ENCODE results near the gene MAP4K4. TPM values are rescaled to one million over a fixed set of nuclear protein-coding genes. Genes with fewer than 3 reads are reported as not detected.
A peak's percentile ranks its signal among the peaks of the same experiment; 100 is the strongest.

Gene MAP4K4
- total and polyA plus RNA-seq, 2 of the 13 experiments (the other 11 are each of a cell fraction or from before 2014, with no cell fraction given), result 105 to 264 TPM

GRCh38 chr2:101831351-101831865 lies 133.9 kb downstream of the MAP4K4 start (continued):
- TF ChIP-seq, protein P1, sequence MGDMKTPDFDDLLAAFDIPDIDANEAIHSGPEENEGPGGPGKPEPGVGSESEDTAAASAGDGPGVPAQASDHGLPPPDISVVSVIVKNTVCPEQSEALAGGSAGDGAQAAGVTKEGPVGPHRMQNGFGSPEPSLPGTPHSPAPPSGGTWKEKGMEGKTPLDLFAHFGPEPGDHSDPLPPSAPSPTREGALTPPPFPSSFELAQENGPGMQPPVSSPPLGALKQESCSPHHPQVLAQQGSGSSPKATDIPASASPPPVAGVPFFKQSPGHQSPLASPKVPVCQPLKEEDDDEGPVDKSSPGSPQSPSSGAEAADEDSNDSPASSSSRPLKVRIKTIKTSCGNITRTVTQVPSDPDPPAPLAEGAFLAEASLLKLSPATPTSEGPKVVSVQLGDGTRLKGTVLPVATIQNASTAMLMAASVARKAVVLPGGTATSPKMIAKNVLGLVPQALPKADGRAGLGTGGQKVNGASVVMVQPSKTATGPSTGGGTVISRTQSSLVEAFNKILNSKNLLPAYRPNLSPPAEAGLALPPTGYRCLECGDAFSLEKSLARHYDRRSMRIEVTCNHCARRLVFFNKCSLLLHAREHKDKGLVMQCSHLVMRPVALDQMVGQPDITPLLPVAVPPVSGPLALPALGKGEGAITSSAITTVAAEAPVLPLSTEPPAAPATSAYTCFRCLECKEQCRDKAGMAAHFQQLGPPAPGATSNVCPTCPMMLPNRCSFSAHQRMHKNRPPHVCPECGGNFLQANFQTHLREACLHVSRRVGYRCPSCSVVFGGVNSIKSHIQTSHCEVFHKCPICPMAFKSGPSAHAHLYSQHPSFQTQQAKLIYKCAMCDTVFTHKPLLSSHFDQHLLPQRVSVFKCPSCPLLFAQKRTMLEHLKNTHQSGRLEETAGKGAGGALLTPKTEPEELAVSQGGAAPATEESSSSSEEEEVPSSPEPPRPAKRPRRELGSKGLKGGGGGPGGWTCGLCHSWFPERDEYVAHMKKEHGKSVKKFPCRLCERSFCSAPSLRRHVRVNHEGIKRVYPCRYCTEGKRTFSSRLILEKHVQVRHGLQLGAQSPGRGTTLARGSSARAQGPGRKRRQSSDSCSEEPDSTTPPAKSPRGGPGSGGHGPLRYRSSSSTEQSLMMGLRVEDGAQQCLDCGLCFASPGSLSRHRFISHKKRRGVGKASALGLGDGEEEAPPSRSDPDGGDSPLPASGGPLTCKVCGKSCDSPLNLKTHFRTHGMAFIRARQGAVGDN (CRISPR knock-in tag; IDR thresholded peaks at IDR 0.05), result peak; percentile 55
- TF ChIP-seq NCOA2 (CRISPR knock-in tag; IDR thresholded peaks at IDR 0.05) (0 out of 2 replicates have a peak, but pooled peaks have one; percentile 8), MEF2D (CRISPR knock-in tag; IDR thresholded peaks at IDR 0.05) (0 out of 2 replicates have a peak, but pooled peaks have one; percentile 32), CTCF (CRISPR knock-in tag; IDR thresholded peaks at IDR 0.05) (peak; percentile 87), TOE1 (CRISPR knock-in tag; IDR thresholded peaks at IDR 0.05) (0 out of 2 replicates have a peak, but pooled peaks have one; percentile 31), GATAD1 (CRISPR knock-in tag; IDR thresholded peaks at IDR 0.05) (0 out of 2 replicates have a peak, but pooled peaks have one; percentile 38), ZHX1 (CRISPR knock-in tag; IDR thresholded peaks at IDR 0.05; ENCODE audit: low read depth) (no peak), THAP11 (CRISPR knock-in tag; IDR thresholded peaks at IDR 0.05) (peak; percentile 40; the same call in 1 of the 2 replicates), CREB1 (IDR thresholded peaks at IDR 0.05) (no peak), CREB1 (CRISPR knock-in tag; IDR thresholded peaks at IDR 0.05) (no peak), TBX2 (CRISPR knock-in tag; IDR thresholded peaks at IDR 0.05; ENCODE audit: borderline replicate concordance) (0 out of 2 replicates have a peak, but pooled peaks have one; percentile 10), IKZF5 (CRISPR knock-in tag; IDR thresholded peaks at IDR 0.05) (no peak), POGK (CRISPR knock-in tag; conservative IDR thresholded peaks at IDR 0.05) (0 out of 2 replicates have a peak, but pooled peaks have one; percentile 34), ZNF292 (CRISPR knock-in tag; IDR thresholded peaks at IDR 0.05; ENCODE audit: borderline replicate concordance, low read depth) (peak; percentile 32; the same call in 1 of the 2 replicates), ZSCAN31 (CRISPR knock-in tag; IDR thresholded peaks at IDR 0.05; ENCODE audit: low read depth) (no peak)
- TF ChIP-seq, protein P2, sequence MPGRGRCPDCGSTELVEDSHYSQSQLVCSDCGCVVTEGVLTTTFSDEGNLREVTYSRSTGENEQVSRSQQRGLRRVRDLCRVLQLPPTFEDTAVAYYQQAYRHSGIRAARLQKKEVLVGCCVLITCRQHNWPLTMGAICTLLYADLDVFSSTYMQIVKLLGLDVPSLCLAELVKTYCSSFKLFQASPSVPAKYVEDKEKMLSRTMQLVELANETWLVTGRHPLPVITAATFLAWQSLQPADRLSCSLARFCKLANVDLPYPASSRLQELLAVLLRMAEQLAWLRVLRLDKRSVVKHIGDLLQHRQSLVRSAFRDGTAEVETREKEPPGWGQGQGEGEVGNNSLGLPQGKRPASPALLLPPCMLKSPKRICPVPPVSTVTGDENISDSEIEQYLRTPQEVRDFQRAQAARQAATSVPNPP (CRISPR knock-in tag; IDR thresholded peaks at IDR 0.05), result no peak
